ENCODE data around the gene ARSG. TPM values are rescaled to one million over a fixed set of nuclear protein-coding genes. Genes with fewer than 3 reads are reported as not detected.

The ARSG gene
- total RNA-seq, 2 donors from 2014 or later: 0.24 to 0.79 TPM

GRCh38 chr17:68439656-68440290 is 148.5 kb downstream of the ARSG start:
- H3K27ac ChIP-seq: no peak overlapping the region
- no peaks in the 10 kb centered on the region for H3K9me3 ChIP-seq
- H3K27me3 ChIP-seq: no peaks in the 10 kb centered on the region
- DNase-seq: no peak
- H3K36me3 ChIP-seq: peaks cover 14% of the 10 kb centered on the region
- no peak overlapping the region for H3K4me3 ChIP-seq
- intact Hi-C loops (cut with DNase I): loop anchor here (10.0 kb wide), 1 partner anchor 175 kb away; no protein-coding TSS in a partner anchor
- TF ChIP-seq, protein P1, sequence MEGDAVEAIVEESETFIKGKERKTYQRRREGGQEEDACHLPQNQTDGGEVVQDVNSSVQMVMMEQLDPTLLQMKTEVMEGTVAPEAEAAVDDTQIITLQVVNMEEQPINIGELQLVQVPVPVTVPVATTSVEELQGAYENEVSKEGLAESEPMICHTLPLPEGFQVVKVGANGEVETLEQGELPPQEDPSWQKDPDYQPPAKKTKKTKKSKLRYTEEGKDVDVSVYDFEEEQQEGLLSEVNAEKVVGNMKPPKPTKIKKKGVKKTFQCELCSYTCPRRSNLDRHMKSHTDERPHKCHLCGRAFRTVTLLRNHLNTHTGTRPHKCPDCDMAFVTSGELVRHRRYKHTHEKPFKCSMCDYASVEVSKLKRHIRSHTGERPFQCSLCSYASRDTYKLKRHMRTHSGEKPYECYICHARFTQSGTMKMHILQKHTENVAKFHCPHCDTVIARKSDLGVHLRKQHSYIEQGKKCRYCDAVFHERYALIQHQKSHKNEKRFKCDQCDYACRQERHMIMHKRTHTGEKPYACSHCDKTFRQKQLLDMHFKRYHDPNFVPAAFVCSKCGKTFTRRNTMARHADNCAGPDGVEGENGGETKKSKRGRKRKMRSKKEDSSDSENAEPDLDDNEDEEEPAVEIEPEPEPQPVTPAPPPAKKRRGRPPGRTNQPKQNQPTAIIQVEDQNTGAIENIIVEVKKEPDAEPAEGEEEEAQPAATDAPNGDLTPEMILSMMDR (IDR thresholded peaks at IDR 0.05): no peak
- no peak overlapping the region for H3K9ac ChIP-seq (ENCODE audit: low read depth in 2 of 2, low read length in 2 of 2)
- peaks cover 11% of the 10 kb centered on the region for H3K4me1 ChIP-seq

- H3K4me1 ChIP-seq: peaks cover 11% of the 10 kb centered on the region
- peaks cover 6% of the 10 kb centered on the region for H3K36me3 ChIP-seq
- no peak overlapping the region for H3K9ac ChIP-seq (ENCODE audit: low read depth in 2 of 2, low read length in 2 of 2)
- intact Hi-C loops (cut with DNase I): no loop called here
- TF ChIP-seq, protein P1 (IDR thresholded peaks at IDR 0.05): no peak
- no peaks in the 10 kb centered on the region for H3K9me3 ChIP-seq
- H3K27me3 ChIP-seq: no peaks in the 10 kb centered on the region
- H3K27ac ChIP-seq: no peak overlapping the region
- no peak overlapping the region for H3K4me3 ChIP-seq
- DNase-seq: no peak
Observed at GRCh38 chr17:68440526-68440925, 149.2 kb downstream of the ARSG start.

GRCh38 chr17:68441070-68441770 is 149.9 kb downstream of the ARSG start:
- intact Hi-C loops (cut with DNase I): no loop called here
- Histone ChIP-seq H3K4me3 (no peak overlapping the region), H3K9me3 (no peaks in the 10 kb centered on the region), H3K27me3 (no peaks in the 10 kb centered on the region), H3K36me3 (peaks cover 5% of the 10 kb centered on the region), H3K27ac (no peak overlapping the region), H3K4me1 (peaks cover 11% of the 10 kb centered on the region), H3K9ac (ENCODE audit: low read depth in 2 of 2, low read length in 2 of 2) (no peak overlapping the region)
- DNase-seq: no peak
- TF ChIP-seq, protein P1 (IDR thresholded peaks at IDR 0.05): no peak

GRCh38 chr17:68443972-68444464 is 152.7 kb downstream of the ARSG start:
- H3K27ac ChIP-seq: no peak overlapping the region
- no peak overlapping the region for H3K9ac ChIP-seq (ENCODE audit: low read depth in 2 of 2, low read length in 2 of 2)
- no peaks in the 10 kb centered on the region for H3K4me1 ChIP-seq
- no peak overlapping the region for H3K4me3 ChIP-seq
- H3K9me3 ChIP-seq: no peaks in the 10 kb centered on the region
- TF ChIP-seq, protein P1 (IDR thresholded peaks at IDR 0.05): no peak
- DNase-seq: no peak
- H3K36me3 ChIP-seq: peaks cover 5% of the 10 kb centered on the region
- intact Hi-C loops (cut with DNase I): no loop called here
- no peaks in the 10 kb centered on the region for H3K27me3 ChIP-seq

DNA sequence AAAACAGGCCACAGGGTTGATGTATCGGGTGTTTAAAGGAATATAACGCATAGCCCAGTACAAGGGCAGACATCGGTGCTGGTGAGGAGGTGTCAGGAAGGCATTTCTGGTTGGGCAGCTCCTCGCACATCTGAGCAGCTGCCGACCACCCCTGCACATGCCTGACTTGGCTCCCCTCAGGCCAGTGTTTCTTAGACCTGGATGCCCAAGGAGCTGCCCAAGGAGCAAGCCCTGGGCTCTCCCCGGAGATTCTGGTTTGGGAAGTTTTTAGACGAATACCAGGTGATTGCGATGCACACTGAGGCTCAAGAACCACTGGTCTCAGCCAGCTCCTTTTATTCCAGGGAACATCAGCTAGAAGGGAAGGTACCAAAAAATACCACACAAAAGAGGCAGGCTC is 154.4 kb downstream of the ARSG start:
- no peak for DNase-seq
- no peak overlapping the region for H3K9ac ChIP-seq (ENCODE audit: low read depth in 2 of 2, low read length in 2 of 2)
- H3K27ac ChIP-seq: no peak overlapping the region
- peaks cover 5% of the 10 kb centered on the region for H3K36me3 ChIP-seq
- H3K4me1 ChIP-seq: no peaks in the 10 kb centered on the region
- intact Hi-C loops (cut with DNase I): no loop called here
- TF ChIP-seq, protein P1 (IDR thresholded peaks at IDR 0.05): no peak
- no peaks in the 10 kb centered on the region for H3K27me3 ChIP-seq
- H3K4me3 ChIP-seq: no peak overlapping the region
- no peaks in the 10 kb centered on the region for H3K9me3 ChIP-seq

All from colonic mucosa (tissue), 4 donors.